DOHH2 (cell line): ENCODE data around the gene C17orf58.
"Not testable (repeated sequence)": the region's sequence is repeated elsewhere in the genome, so short reads cannot be mapped to it uniquely, and the experiment has no call there.

ENCODE experiments used
- CTCF ChIP-seq: fragments of 200-600 bp; sonication (generic); IDR thresholded peaks from one replicate; pipeline ENCODE4 v1.5.1; 2014; ENCODE audit warnings: antibody characterized with exemption, mild to moderate bottlenecking, low read depth, low read length; ENCODE audit not compliant: poor library complexity, severe bottlenecking
- EZH2phosphoT487 ChIP-seq: fragments of 200-600 bp; sonication (generic); IDR thresholded peaks from 2 replicates; pipeline ENCODE4 v1.6.1; 2017; ENCODE audit warnings: borderline replicate concordance, mild to moderate bottlenecking, antibody characterized with exemption, low read length, moderate library complexity, mixed read lengths

- not testable (repeated sequence) for TF ChIP-seq CTCF, EZH2phosphoT487
Measured at GRCh38 chr17:67962156-67962555, 34.1 kb downstream of the C17orf58 start.
